Astrocyte (in vitro differentiated cells and primary cell): ENCODE measurements around the gene CSPG4. TPM values are rescaled to one million over a fixed set of nuclear protein-coding genes. Genes with fewer than 3 reads are reported as not detected.
"Not testable (repeated sequence)": the region's sequence is repeated elsewhere in the genome, so short reads cannot be mapped to it uniquely, and the experiment has no call there.

ENCODE experiments used
- DNase-seq: peaks from one replicate; pipeline ENCODE4 v3.0.0-alpha.2; 2010; ENCODE audit warnings: low read depth
- FAIRE-seq: peaks from 2 replicates; lab custom pipeline; 2011; peaks lifted over from hg19 to GRCh38; lab: Jason Lieb, UNC
- H2AFZ ChIP-seq: 2 replicates; pipeline ENCODE4 v1.6.0; 2012; ENCODE audit warnings: low read depth, low read length, inconsistent platforms
- H3K27ac ChIP-seq: 2 replicates; pipeline ENCODE4 v1.5.1; 2011; ENCODE audit warnings: low read depth, low read length, inconsistent platforms
- H3K27me3 ChIP-seq: 2 replicates; pipeline ENCODE4 v1.6.0; 2011; ENCODE audit warnings: low read length, inconsistent platforms; ENCODE audit not compliant: insufficient read depth
- H3K36me3 ChIP-seq: 2 replicates; pipeline ENCODE4 v1.5.1; 2011; ENCODE audit warnings: low read length, inconsistent platforms; ENCODE audit not compliant: insufficient read depth
- H3K4me1 ChIP-seq: 2 replicates; pipeline ENCODE4 v1.5.1; 2011; ENCODE audit warnings: low read length, inconsistent platforms; ENCODE audit not compliant: insufficient read depth
- H3K4me2 ChIP-seq: 2 replicates; pipeline ENCODE4 v1.6.0; 2012; ENCODE audit warnings: low read length, inconsistent platforms
- H3K4me3 ChIP-seq: 2 replicates; pipeline ENCODE4 v1.5.1; 2011; ENCODE audit warnings: low read depth, mild to moderate bottlenecking, low read length, inconsistent platforms; ENCODE audit not compliant: insufficient read depth
- H3K79me2 ChIP-seq: 2 replicates; pipeline ENCODE4 v1.6.0; 2012; ENCODE audit warnings: mild to moderate bottlenecking, low read length, inconsistent platforms; ENCODE audit not compliant: insufficient read depth
- H3K9ac ChIP-seq: 2 replicates; pipeline ENCODE4 v1.6.0; 2012; ENCODE audit warnings: mild to moderate bottlenecking, low read length, inconsistent platforms
- H3K9me3 ChIP-seq: 2 replicates; pipeline ENCODE4 v1.5.1; 2012; ENCODE audit warnings: low read depth, mild to moderate bottlenecking, low read length, inconsistent platforms; ENCODE audit not compliant: insufficient read depth
- H4K20me1 ChIP-seq: 2 replicates; pipeline ENCODE4 v1.6.0; 2012; ENCODE audit warnings: low read length, inconsistent platforms; ENCODE audit not compliant: insufficient read depth
- H3K27ac Mint-ChIP-seq: one replicate; pipeline ENCODE4 v1.8.0; 2021; ENCODE audit warnings: mild to moderate bottlenecking, mixed read lengths; ENCODE audit not compliant: unreplicated experiment
- H3K27me3 Mint-ChIP-seq: one replicate; pipeline ENCODE4 v1.8.0; 2021; ENCODE audit warnings: low read depth, mixed read lengths; ENCODE audit not compliant: unreplicated experiment
- H3K36me3 Mint-ChIP-seq: one replicate; pipeline ENCODE4 v1.8.0; 2021; ENCODE audit warnings: low read depth, mixed read lengths; ENCODE audit not compliant: unreplicated experiment
- H3K4me1 Mint-ChIP-seq: one replicate; pipeline ENCODE4 v1.8.0; 2021; ENCODE audit warnings: low read depth, mixed read lengths; ENCODE audit not compliant: unreplicated experiment
- H3K4me3 Mint-ChIP-seq: one replicate; pipeline ENCODE4 v1.8.0; 2021; ENCODE audit warnings: mild to moderate bottlenecking, moderate library complexity, mixed read lengths; ENCODE audit not compliant: unreplicated experiment
- H3K9me3 Mint-ChIP-seq: one replicate; pipeline ENCODE4 v1.8.0; 2021; ENCODE audit warnings: mild to moderate bottlenecking, mixed read lengths; ENCODE audit not compliant: unreplicated experiment
- EZH2 ChIP-seq: IDR thresholded peaks from 2 replicates; pipeline ENCODE4 v1.6.1; 2012; ENCODE audit warnings: mild to moderate bottlenecking, low read length, inconsistent platforms; ENCODE audit not compliant: insufficient read depth
- total RNA-seq: library from RNA; stranded (reverse); gene quantifications from 2 replicates; pipeline ENCODE4 v1.2.1, GENCODE V29; 2021
- TF ChIP-seq, protein P1 (sequence below): IDR thresholded peaks from 2 replicates; pipeline ENCODE4 v1.5.1; 2011; ENCODE audit warnings: low read depth, mild to moderate bottlenecking, inconsistent platforms, low read length, moderate library complexity; ENCODE audit not compliant: insufficient read depth

CSPG4 gene
- total RNA-seq, 1 donor from 2014 or later = 26.9 TPM

DNA sequence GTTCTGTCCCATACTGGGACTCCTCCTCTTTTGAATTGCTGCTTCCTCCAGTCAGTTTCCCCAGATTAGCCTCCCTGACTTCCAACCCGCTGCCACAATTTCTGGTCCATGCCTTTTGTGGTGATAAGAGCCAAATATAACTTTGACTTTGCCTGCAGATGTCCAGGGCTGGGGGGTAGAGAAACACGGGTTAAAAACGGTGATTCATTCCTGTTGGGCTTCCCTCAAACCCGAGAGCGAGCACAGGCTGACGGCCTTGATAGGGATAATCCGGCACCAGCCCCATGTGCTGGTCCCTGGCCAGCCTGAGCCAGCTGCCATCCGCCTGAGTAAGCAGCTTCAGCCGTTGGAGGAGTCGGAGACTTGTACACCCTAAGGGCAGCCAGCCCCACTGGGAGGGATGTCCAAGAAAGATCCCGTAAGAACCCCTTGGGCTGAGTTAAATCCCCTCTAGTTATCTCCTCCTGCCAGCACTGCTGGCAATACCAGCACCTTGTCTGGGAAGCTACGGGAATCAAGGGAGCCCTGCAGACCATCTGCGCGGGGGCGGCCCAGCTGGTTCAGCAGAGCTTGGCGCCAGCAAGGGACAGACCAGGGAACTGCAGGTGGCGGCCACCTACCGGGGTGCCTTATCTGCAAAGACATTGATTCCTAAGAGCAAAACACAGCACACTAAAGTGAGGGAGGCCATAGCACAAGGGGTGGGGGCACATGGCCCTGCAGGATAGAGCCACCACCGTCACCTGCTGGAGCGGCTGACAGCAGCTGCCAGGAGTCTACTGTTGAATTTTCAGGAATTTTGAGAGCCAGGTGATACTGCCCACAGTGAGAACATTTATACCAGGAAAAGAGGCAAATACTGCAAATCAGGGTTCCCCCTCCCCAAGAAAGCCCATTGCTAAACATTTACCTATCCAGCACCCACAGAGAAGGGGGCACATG is 18.1 kb downstream of the CSPG4 start:
- TF ChIP-seq, protein P1, sequence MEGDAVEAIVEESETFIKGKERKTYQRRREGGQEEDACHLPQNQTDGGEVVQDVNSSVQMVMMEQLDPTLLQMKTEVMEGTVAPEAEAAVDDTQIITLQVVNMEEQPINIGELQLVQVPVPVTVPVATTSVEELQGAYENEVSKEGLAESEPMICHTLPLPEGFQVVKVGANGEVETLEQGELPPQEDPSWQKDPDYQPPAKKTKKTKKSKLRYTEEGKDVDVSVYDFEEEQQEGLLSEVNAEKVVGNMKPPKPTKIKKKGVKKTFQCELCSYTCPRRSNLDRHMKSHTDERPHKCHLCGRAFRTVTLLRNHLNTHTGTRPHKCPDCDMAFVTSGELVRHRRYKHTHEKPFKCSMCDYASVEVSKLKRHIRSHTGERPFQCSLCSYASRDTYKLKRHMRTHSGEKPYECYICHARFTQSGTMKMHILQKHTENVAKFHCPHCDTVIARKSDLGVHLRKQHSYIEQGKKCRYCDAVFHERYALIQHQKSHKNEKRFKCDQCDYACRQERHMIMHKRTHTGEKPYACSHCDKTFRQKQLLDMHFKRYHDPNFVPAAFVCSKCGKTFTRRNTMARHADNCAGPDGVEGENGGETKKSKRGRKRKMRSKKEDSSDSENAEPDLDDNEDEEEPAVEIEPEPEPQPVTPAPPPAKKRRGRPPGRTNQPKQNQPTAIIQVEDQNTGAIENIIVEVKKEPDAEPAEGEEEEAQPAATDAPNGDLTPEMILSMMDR = peak; percentile 29
- TF ChIP-seq EZH2 = no peak
- H3K4me2 ChIP-seq = peak overlapping the region; percentile 77
- peak overlapping the region; percentile 13 for H2AFZ ChIP-seq
- H3K36me3 ChIP-seq = peaks cover 7% of the 10 kb centered on the region
- peak overlapping the region; percentile 86 for H3K27ac ChIP-seq
- H3K4me1 ChIP-seq = peaks cover 43% of the 10 kb centered on the region
- DNase-seq = peak; percentile 98
- no peaks in the 10 kb centered on the region for H3K9me3 ChIP-seq
- peaks cover 4% of the 10 kb centered on the region for H4K20me1 ChIP-seq
- peak; percentile 79 for FAIRE-seq
- peaks cover 2% of the 10 kb centered on the region for H3K27me3 Mint-ChIP-seq
- H3K36me3 Mint-ChIP-seq = peaks cover 3% of the 10 kb centered on the region
- no peaks in the 10 kb centered on the region for H3K27me3 ChIP-seq
- H3K4me1 Mint-ChIP-seq = peaks cover 52% of the 10 kb centered on the region
- peak overlapping the region; percentile 70 for H3K9ac ChIP-seq
- peak overlapping the region; percentile 79 for H3K27ac Mint-ChIP-seq
- peaks cover 3% of the 10 kb centered on the region for H3K79me2 ChIP-seq
- H3K4me3 Mint-ChIP-seq = peak overlapping the region; percentile 41
- H3K4me3 ChIP-seq = peak overlapping the region; percentile 11
- H3K9me3 Mint-ChIP-seq = no peaks in the 10 kb centered on the region

DNA sequence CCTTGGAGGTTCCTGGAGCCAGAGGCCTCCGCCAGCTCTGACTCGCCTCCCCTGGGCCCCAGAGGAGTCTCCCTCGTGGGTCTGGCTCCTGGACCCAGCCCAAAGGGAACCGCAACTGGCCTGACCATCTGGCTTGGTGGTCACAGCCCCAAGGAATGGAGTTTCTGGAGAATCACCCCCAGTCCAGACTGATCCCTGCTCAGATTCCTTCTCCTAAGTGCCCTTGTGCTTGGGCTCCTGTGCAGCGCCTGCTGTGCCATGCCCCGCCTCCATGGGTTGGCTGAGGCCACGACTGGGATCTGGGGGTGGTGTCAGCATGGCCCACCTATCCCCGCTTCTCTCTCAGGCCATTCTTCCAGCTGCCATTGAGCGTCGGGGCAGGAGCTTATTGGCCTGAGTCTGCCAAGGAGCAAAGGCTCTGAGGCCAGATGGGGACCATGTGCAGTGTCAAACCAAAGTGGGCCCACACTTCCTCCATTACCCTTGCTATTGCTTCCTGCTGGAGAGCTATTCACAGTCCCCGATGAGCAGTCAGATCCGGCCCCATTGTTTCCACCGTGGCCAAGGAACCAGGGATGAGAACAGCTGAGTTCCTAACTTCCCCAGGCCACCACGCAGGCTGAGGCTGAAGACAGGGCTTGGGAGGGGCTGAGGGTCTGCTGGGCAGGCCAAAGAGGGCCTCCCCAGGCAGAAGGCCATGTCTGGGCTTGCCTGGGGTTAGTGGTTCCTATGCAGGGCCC is 19.0 kb downstream of the CSPG4 start:
- FAIRE-seq = no peak
- Histone ChIP-seq H3K36me3 (peaks cover 7% of the 10 kb centered on the region), H4K20me1 (no peaks in the 10 kb centered on the region), H3K79me2 (peaks cover 3% of the 10 kb centered on the region), H3K9me3 (no peaks in the 10 kb centered on the region), H3K4me1 (peaks cover 42% of the 10 kb centered on the region), H2AFZ (peak overlapping the region; percentile 13), H3K27me3 (no peaks in the 10 kb centered on the region), H3K4me3 (peak overlapping the region; percentile 14), H3K4me2 (peak overlapping the region; percentile 77), H3K27ac (peak overlapping the region; percentile 86), H3K9ac (peak overlapping the region; percentile 70)
- Mint-ChIP-seq H3K27ac (peak overlapping the region; percentile 79), H3K4me1 (peaks cover 47% of the 10 kb centered on the region), H3K27me3 (peaks cover 2% of the 10 kb centered on the region), H3K4me3 (no peak overlapping the region), H3K9me3 (no peaks in the 10 kb centered on the region), H3K36me3 (peaks cover 3% of the 10 kb centered on the region)
- peak; percentile 77 for DNase-seq
- TF ChIP-seq EZH2 = no peak
- TF ChIP-seq, protein P1 = no peak

DNA sequence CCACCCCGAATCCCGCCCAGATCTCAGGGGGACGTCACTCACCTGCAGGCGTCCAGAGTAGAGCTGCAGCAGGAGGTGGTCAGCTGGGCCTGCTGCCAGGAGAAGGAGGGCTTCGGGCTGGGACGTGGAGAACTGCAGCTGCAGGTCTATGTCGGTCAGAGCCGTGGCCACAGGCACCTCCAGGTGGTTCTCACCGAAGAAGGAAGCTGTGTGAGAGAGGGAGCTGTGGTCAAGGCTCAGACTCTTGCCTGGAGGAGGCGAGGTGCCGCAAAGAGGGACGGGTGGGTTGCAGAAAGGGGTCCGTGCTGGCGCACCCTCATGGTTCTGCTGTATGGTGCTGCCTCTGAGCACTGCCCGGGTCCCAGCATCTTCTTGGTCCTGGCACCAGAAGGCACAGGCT is 19.6 kb downstream of the CSPG4 start:
- Histone ChIP-seq H3K36me3 (peaks cover 11% of the 10 kb centered on the region), H3K4me1 (peaks cover 42% of the 10 kb centered on the region), H3K27ac (peak overlapping the region; percentile 86), H3K9ac (peak overlapping the region; percentile 70), H3K4me2 (peak overlapping the region; percentile 77)
- not testable (repeated sequence) for FAIRE-seq, H3K27me3 Mint-ChIP-seq, H3K27me3 ChIP-seq, H3K4me3 ChIP-seq, H4K20me1 ChIP-seq, DNase-seq, H3K36me3 Mint-ChIP-seq, H3K79me2 ChIP-seq, H3K4me3 Mint-ChIP-seq, H3K9me3 ChIP-seq, H2AFZ ChIP-seq, H3K9me3 Mint-ChIP-seq
- H3K4me1 Mint-ChIP-seq = peaks cover 47% of the 10 kb centered on the region
- peak overlapping the region; percentile 79 for H3K27ac Mint-ChIP-seq

DNA sequence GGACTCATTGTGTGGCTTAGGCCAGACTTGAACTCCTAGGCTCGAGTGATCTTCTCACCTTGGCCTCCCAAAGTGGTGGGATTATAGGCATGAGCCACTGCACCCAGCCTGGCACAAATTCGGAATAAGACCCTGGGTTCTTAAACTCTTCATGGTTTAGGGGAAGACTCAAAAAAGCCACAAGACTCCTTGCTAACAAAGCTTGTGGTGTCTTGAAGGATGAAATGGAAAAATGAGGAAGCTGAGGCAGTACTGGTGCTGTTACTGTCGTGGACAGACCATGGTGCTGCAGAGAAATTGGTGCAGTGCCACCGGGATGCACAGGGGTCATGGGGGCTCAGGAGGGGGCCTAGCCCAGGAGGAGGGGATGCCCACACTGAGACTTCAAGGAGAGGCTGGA is 20.3 kb downstream of the CSPG4 start:
- Histone ChIP-seq H3K36me3 (peaks cover 12% of the 10 kb centered on the region), H3K4me1 (peaks cover 37% of the 10 kb centered on the region)
- H3K27me3 ChIP-seq, H3K4me3 ChIP-seq, H3K27ac ChIP-seq, H3K36me3 Mint-ChIP-seq, H3K9me3 ChIP-seq, H4K20me1 ChIP-seq, FAIRE-seq, H3K9me3 Mint-ChIP-seq, H3K4me2 ChIP-seq, H3K9ac ChIP-seq, H2AFZ ChIP-seq, H3K27me3 Mint-ChIP-seq, H3K79me2 ChIP-seq, DNase-seq: not testable (repeated sequence)
- Mint-ChIP-seq H3K27ac (peak overlapping the region; percentile 85), H3K4me1 (peaks cover 42% of the 10 kb centered on the region), H3K4me3 (peak overlapping the region; percentile 77)
